ENCODE measurements around the gene CCNF. TPM values are rescaled to one million over a fixed set of nuclear protein-coding genes. Genes with fewer than 3 reads are reported as not detected.

Gene CCNF
- total and polyA plus RNA-seq, 10 of the 15 experiments (the other 5 are each of a cell fraction or from before 2014, with no cell fraction given) = 4.0 to 63.2 (median 27.5) TPM

- TF ChIP-seq BACH1 (IDR thresholded peaks at IDR 0.05; ENCODE audit: borderline replicate concordance) = no peak
- TF ChIP-seq ZNF274 (IDR thresholded peaks at IDR 0.05; ENCODE audit: insufficient read depth, insufficient read length) = no peak
- no peak for TF ChIP-seq ESRRA (IDR thresholded peaks at IDR 0.05; ENCODE audit: low read length)
- TF ChIP-seq ZBTB4 (CRISPR knock-in tag; IDR thresholded peaks at IDR 0.05) = no peak
- no peak for TF ChIP-seq E2F4 (IDR thresholded peaks at IDR 0.05; ENCODE audit: low read depth, low read length)
- FAIRE-seq = no peak
- Histone ChIP-seq H3K4me3 (no peak overlapping the region), H3K4me1 (ENCODE audit: control insufficient read depth, insufficient read depth, low read length) (no peaks in the 10 kb centered on the region), H3K27ac (ENCODE audit: control insufficient read depth, insufficient read depth) (no peak overlapping the region), H3K36me3 (ENCODE audit: control insufficient read depth in 2 of 2, insufficient read depth in 2 of 2, low read length in 1 of 2) (peaks cover 28 to 61% of the 10 kb centered on the region in 2 experiments), H3K9me3 (replicated peaks; ENCODE audit: control insufficient read depth, insufficient read depth, low read length) (no peaks in the 10 kb centered on the region), H4K20me1 (ENCODE audit: control insufficient read depth, insufficient read depth) (no peaks in the 10 kb centered on the region), H3K27me3 (replicated peaks in 1 of 2; ENCODE audit: control insufficient read depth in 2 of 2, insufficient read depth in 2 of 2, low read length in 1 of 2) (no peaks in the 10 kb centered on the region), H3K9ac (ENCODE audit: control insufficient read depth, insufficient read depth, low read length) (no peak overlapping the region), H3K4me2 (ENCODE audit: control insufficient read depth, insufficient read depth) (no peak overlapping the region), H2AFZ (ENCODE audit: control insufficient read depth, low read depth, low read length) (no peak overlapping the region), H3K79me2 (ENCODE audit: control insufficient read depth, insufficient read depth, low read length) (no peaks in the 10 kb centered on the region)
- no peak for ATAC-seq
- WGBS (ENCODE audit: insufficient coverage, insufficient replicate concordance, low lambda C conversion rate, missing lambda C conversion rate) = 91% methylated on average over 8 of the region's 8 CpGs
- ChIA-PET POLR2A (interaction anchor here (0.6 to 1.0 kb wide), 2 partner anchors 13 to 314 kb away, joined by 4 to 5 read pairs; no protein-coding TSS in a partner anchor), CTCF (interaction anchor here (0.9 kb wide), 1 partner anchor 59 kb away, joined by 4 read pairs; no protein-coding TSS in a partner anchor), RAD21 (ENCODE audit: unreplicated experiment) (interaction anchor here (0.7 kb wide), 1 partner anchor 451 kb away, joined by 3 read pairs; no protein-coding TSS in a partner anchor), SMC1A (ENCODE audit: uncharacterized antibody, unreplicated experiment) (interaction anchor here (0.8 kb wide), 1 partner anchor 12 kb away, joined by 3 read pairs; no protein-coding TSS in a partner anchor)
- in situ Hi-C loops (cut with MboI) (no loop called here), intact Hi-C loops (cut with micrococcal nuclease; ENCODE audit: unreplicated experiment) (no loop called here)
- no peak for DNase-seq (ENCODE audit: low read depth, low spot score)
- BruUV-seq (replicated peaks) = no TSS peak
Observed at GRCh38 chr16:2450535-2450934, 21.3 kb downstream of the CCNF start.
